A549 (cell line): ENCODE results near the gene FBXO30. TPM values are rescaled to one million over a fixed set of nuclear protein-coding genes. Genes with fewer than 3 reads are reported as not detected.

Experiments
- ATAC-seq, 2 experiments: fragments of 200-7000 bp in 1 of 2; fragments of >200 bp in 1 of 2; cut with Nextera tagmentation in 1 of 2; cut with Tn5 transposase in 1 of 2; 3 replicates each; pipeline versions ENCODE4 v1.8.0 to v1.9.1; 2018 to 2020; ENCODE audit warnings: mild to moderate bottlenecking in 1 of 2, moderate library complexity in 1 of 2
- CTCF ChIA-PET: fragments of 300-600 bp; sonication (Branson Sonifier 250); formaldehyde crosslinking; extraction: SDS; loops from one replicate; lab custom pipeline; 2021; ENCODE audit warnings: antibody characterized with exemption, inconsistent platforms; lab: Yijun Ruan, JAX
- POLR2A ChIA-PET: fragments of 350-600 bp; formaldehyde crosslinking; extraction: SDS; loops from one replicate; lab custom pipeline; 2021; ENCODE audit warnings: antibody characterized with exemption, inconsistent platforms; lab: Yijun Ruan, JAX
- DNase-seq, 2 experiments: peaks; one replicate each; pipeline versions ENCODE4 v3.0.0 to v3.0.0-alpha.2; 2011 to 2016; ENCODE audit warnings: low read depth in 1 of 2, low spot score in 1 of 2
- FAIRE-seq: peaks from 2 replicates; lab custom pipeline; 2011; peaks lifted over from hg19 to GRCh38; lab: Jason Lieb, UNC
- H3K27ac ChIP-seq, 2 experiments: fragments of >200 bp; sonication (Bioruptor Twin); formaldehyde crosslinking; 3 replicates each; pipeline ENCODE4 v1.5.1; 2016 to 2017
- H3K4me1 ChIP-seq: fragments of >200 bp; sonication (Bioruptor Twin); formaldehyde crosslinking; 3 replicates; pipeline ENCODE4 v1.6.1; 2016
- H3K4me2 ChIP-seq: fragments of >200 bp; sonication (Bioruptor Twin); formaldehyde crosslinking; 3 replicates; pipeline ENCODE4 v1.6.1; 2016
- H3K4me3 ChIP-seq: fragments of >200 bp; sonication (Bioruptor Twin); formaldehyde crosslinking; 3 replicates; pipeline ENCODE4 v1.5.1; 2016
- H3K9me3 ChIP-seq: fragments of >200 bp; sonication (Bioruptor Twin); formaldehyde crosslinking; 3 replicates; pipeline ENCODE4 v1.6.1; 2016
- BCL3 ChIP-seq: fragments of >200 bp; sonication (Bioruptor Twin); formaldehyde crosslinking; IDR thresholded peaks from 3 replicates; pipeline ENCODE4 v1.6.1; 2016
- CHD4 ChIP-seq: fragments of 200-600 bp; sonication (generic); IDR thresholded peaks from 2 replicates; pipeline ENCODE4 v1.6.1; 2016; ENCODE audit warnings: antibody characterized with exemption, mild to moderate bottlenecking, borderline replicate concordance
- EHMT2 ChIP-seq: fragments of 200-600 bp; sonication (generic); IDR thresholded peaks from 2 replicates; pipeline ENCODE4 v1.6.1; 2016; ENCODE audit warnings: antibody characterized with exemption, low read depth, mild to moderate bottlenecking, moderate library complexity
- ESRRA ChIP-seq: fragments of 150-350 bp; IDR thresholded peaks from 2 replicates; pipeline ENCODE4 v1.6.1; 2014; ENCODE audit warnings: mild to moderate bottlenecking, low read length, borderline replicate concordance
- HDAC2 ChIP-seq: fragments of 200-600 bp; sonication (generic); IDR thresholded peaks from 2 replicates; pipeline ENCODE4 v1.6.1; 2016
- HMGXB4 ChIP-seq: fragments of 250-450 bp; sonication (Bioruptor Pico); IDR thresholded peaks from 2 replicates; pipeline ENCODE4 v1.5.0; 2021; ENCODE audit warnings: mild to moderate bottlenecking, moderate library complexity, borderline replicate concordance
- JUN ChIP-seq, 2 experiments: fragments of >200 bp; sonication (Bioruptor Twin); formaldehyde crosslinking; IDR thresholded peaks; 2 replicates in 1 of 2; 3 replicates in 1 of 2; pipeline ENCODE4 v1.6.1; 2016 to 2017
- KDM5A ChIP-seq: fragments of 200-600 bp; sonication (generic); IDR thresholded peaks from 2 replicates; pipeline ENCODE4 v1.6.1; 2016; ENCODE audit warnings: antibody characterized with exemption, mild to moderate bottlenecking
- MAX ChIP-seq: IDR thresholded peaks from 2 replicates; pipeline ENCODE4 v1.6.1; 2012
- NFE2L2 ChIP-seq: fragments of 150-350 bp; conservative IDR thresholded peaks from 2 replicates; pipeline ENCODE4 v1.6.1; 2014; ENCODE audit warnings: low read length
- NR3C1 ChIP-seq: fragments of >200 bp; sonication (Bioruptor Twin); formaldehyde crosslinking; IDR thresholded peaks from 3 replicates; pipeline ENCODE4 v1.6.1; 2017
- POLR2A ChIP-seq: IDR thresholded peaks from 2 replicates; pipeline ENCODE4 v1.6.1; 2012; ENCODE audit warnings: mild to moderate bottlenecking, low read length
- RAD21 ChIP-seq, 2 experiments: fragments of >200 bp in 1 of 2; sonication (Bioruptor Twin) in 1 of 2; formaldehyde crosslinking in 1 of 2; IDR thresholded peaks in 1 of 2; conservative IDR thresholded peaks in 1 of 2; 2 replicates in 1 of 2; 3 replicates in 1 of 2; pipeline ENCODE4 v1.6.1; 2012 to 2018; ENCODE audit warnings: inconsistent platforms in 1 of 2
- RNF2 ChIP-seq: fragments of 200-600 bp; sonication (generic); IDR thresholded peaks from 2 replicates; pipeline ENCODE4 v1.6.1; 2016; ENCODE audit warnings: low read depth, mild to moderate bottlenecking, antibody characterized with exemption, moderate library complexity, borderline replicate concordance
- SMC3 ChIP-seq: fragments of >200 bp; sonication (Bioruptor Twin); formaldehyde crosslinking; IDR thresholded peaks from 3 replicates; pipeline ENCODE4 v1.6.1; 2018; ENCODE audit warnings: inconsistent platforms
- SREBF2 ChIP-seq: fragments of 450-650 bp; IDR thresholded peaks from 2 replicates; pipeline ENCODE4 v1.6.1; 2014; ENCODE audit warnings: mild to moderate bottlenecking, moderate library complexity
- USF2 ChIP-seq: fragments of 450-650 bp; IDR thresholded peaks from 2 replicates; pipeline ENCODE4 v1.6.1; 2014; ENCODE audit warnings: antibody characterized with exemption
- ZC3H11A ChIP-seq: fragments of 450-650 bp; IDR thresholded peaks from 2 replicates; pipeline ENCODE4 v1.6.1; 2014; ENCODE audit warnings: antibody characterized with exemption, mild to moderate bottlenecking
- ZNF302 ChIP-seq: fragments of 250-450 bp; sonication (Bioruptor Pico); IDR thresholded peaks from 2 replicates; pipeline ENCODE4 v1.9.0; 2021; ENCODE audit warnings: inconsistent platforms, mild to moderate bottlenecking, moderate library complexity
- ZSCAN20 ChIP-seq: fragments of 250-450 bp; sonication (Bioruptor Pico); IDR thresholded peaks from 2 replicates; pipeline ENCODE4 v1.8.0; 2022; ENCODE audit warnings: mild to moderate bottlenecking, moderate library complexity
- WGBS: methylation state at CpG from one replicate; pipeline ENCODE4 v1.1.6; 2017; ENCODE audit errors: missing lambda C conversion rate; 5-methylcytosine and 5-hydroxymethylcytosine counted together
- polyA plus RNA-seq, 4 experiments: library from polyadenylated mRNA; depleted of rRNA in 3 of 4; stranded (reverse); fragments of >200 nt; fragmentation: RNase III in 1 of 4; extraction: RNeasy Plus Mini Kit Qiagen cat#74134 plus additional on column Dnase treatment in 1 of 4; gene quantifications; 2 replicates in 3 of 4; 3 replicates in 1 of 4; pipeline ENCODE4 v1.2.3, GENCODE V29; 2011 to 2017
- TF ChIP-seq, protein P1 (sequence below): IDR thresholded peaks from 2 replicates; pipeline ENCODE4 v1.6.1; 2012

The FBXO30 gene
- polyA plus RNA-seq, 2 of the 4 experiments (the other 2 are of a cell fraction), result 8.3 to 10.4 TPM

GRCh38 chr6:145836772-145837171, 22.2 kb upstream of the FBXO30 start:
- ChIA-PET CTCF (interaction anchor here (1.4 kb wide), 1 partner anchor 32 kb away, joined by 4 read pairs; no protein-coding TSS in a partner anchor), POLR2A (no interaction called here)
- no peaks in the 10 kb centered on the region for H3K9me3 ChIP-seq
- no peak overlapping the region for H3K4me3 ChIP-seq
- ATAC-seq (no peak), DNase-seq (no peak), FAIRE-seq (no peak)
- no peaks in the 10 kb centered on the region for H3K4me1 ChIP-seq
- H3K27ac ChIP-seq, result no peak overlapping the region
- 93% methylated on average over 1 of the region's 1 CpG for WGBS
- H3K4me2 ChIP-seq, result no peak overlapping the region
- TF ChIP-seq JUN (IDR thresholded peaks at IDR 0.05) (no peak), NFE2L2 (no peak), ESRRA (no peak), RAD21 (conservative IDR thresholded peaks at IDR 0.05 in 1 of 2, IDR thresholded peaks at IDR 0.05 in 1 of 2) (no peak), SMC3 (no peak), SREBF2 (no peak), ZSCAN20 (CRISPR knock-in tag) (no peak), MAX (no peak), ZNF302 (no peak), USF2 (no peak), RNF2 (no peak), NR3C1 (no peak), ZC3H11A (no peak), POLR2A (no peak), CHD4 (no peak), HDAC2 (no peak)
- TF ChIP-seq, protein P1, sequence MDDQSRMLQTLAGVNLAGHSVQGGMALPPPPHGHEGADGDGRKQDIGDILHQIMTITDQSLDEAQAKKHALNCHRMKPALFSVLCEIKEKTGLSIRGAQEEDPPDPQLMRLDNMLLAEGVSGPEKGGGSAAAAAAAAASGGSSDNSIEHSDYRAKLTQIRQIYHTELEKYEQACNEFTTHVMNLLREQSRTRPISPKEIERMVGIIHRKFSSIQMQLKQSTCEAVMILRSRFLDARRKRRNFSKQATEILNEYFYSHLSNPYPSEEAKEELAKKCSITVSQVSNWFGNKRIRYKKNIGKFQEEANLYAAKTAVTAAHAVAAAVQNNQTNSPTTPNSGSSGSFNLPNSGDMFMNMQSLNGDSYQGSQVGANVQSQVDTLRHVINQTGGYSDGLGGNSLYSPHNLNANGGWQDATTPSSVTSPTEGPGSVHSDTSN, result no peak

DNA sequence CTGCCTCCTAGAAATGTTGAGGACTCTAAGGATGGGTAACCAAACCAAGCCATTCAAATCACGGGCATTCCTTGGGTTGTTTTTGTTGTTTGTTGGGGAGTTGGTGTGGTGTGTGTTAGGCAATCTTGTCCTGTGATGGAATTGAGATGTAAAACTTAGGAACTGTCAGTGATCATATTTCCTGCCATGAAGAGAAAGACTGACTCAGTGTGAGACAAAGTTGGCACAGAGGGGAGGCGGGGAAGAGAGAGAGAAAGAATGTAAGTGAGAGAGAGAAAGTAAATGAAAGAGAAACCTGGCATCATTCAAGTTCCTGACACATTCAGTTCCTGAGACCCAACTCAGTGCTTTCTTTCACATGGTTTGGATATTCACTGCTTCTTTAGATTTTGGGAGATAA, 21.6 kb upstream of the FBXO30 start:
- CTCF ChIA-PET, result no interaction called here
- TF ChIP-seq, protein P1, result no peak
- TF ChIP-seq JUN (IDR thresholded peaks at IDR 0.05) (no peak), KDM5A (no peak), ZSCAN20 (CRISPR knock-in tag) (no peak), BCL3 (no peak), HMGXB4 (CRISPR knock-in tag) (no peak), POLR2A (no peak), EHMT2 (no peak), ZC3H11A (no peak)
- TF ChIP-seq, all 56 proteins: peak for 0
- no peaks in the 10 kb centered on the region for H3K4me1 ChIP-seq
- no peaks in the 10 kb centered on the region for H3K9me3 ChIP-seq
- POLR2A ChIA-PET, result no interaction called here
- 55% methylated on average over 2 of the region's 2 CpGs for WGBS
- no peak for ATAC-seq
- no peak overlapping the region for H3K27ac ChIP-seq
- FAIRE-seq, result no peak
- DNase-seq, result no peak
- no peak overlapping the region for H3K4me3 ChIP-seq
- no peak overlapping the region for H3K4me2 ChIP-seq
